Endothelial cell of umbilical vein (primary cell): Measurements from ENCODE around the gene CCR9. TPM values are rescaled to one million over a fixed set of nuclear protein-coding genes. Genes with fewer than 3 reads are reported as not detected.

Experiments used
- BruUV-seq: library from RNA; stranded (reverse); fragments of 400-500 nt; replicated peaks from 2 replicates; lab custom pipeline; 2021; lab: Mats Ljungman, UMichigan
- CTCF ChIA-PET: fragments of 300-600, 350-600 bp; sonication (Branson Sonifier 250); formaldehyde crosslinking; loops from one replicate; lab custom pipeline; 2021; ENCODE audit warnings: antibody characterized with exemption, inconsistent platforms; lab: Charles Lee
- POLR2A ChIA-PET: fragments of 300-600, 350-600 bp; sonication (Branson Sonifier 250); formaldehyde crosslinking; loops from one replicate; lab custom pipeline; 2021; ENCODE audit warnings: antibody characterized with exemption, inconsistent platforms; lab: Charles Lee
- DNase-seq: peaks from one replicate; pipeline ENCODE4 v3.0.0-alpha.2; 2011; ENCODE audit warnings: low read depth, low spot score
- FAIRE-seq: peaks from 2 replicates; lab custom pipeline; 2011; peaks lifted over from hg19 to GRCh38; lab: Jason Lieb, UNC
- H2AFZ ChIP-seq: 2 replicates; pipeline ENCODE4 v1.6.0; 2012; ENCODE audit warnings: low read depth, low read length, control low read depth, inconsistent platforms
- H3K27ac ChIP-seq: 2 replicates; pipeline ENCODE4 v1.5.1; 2011; ENCODE audit warnings: low read depth, mild to moderate bottlenecking, control low read depth, low read length, moderate library complexity; ENCODE audit not compliant: insufficient read depth
- H3K27me3 ChIP-seq, 2 experiments: 2 replicates each; pipeline versions ENCODE4 v1.6.0 to v1.6.1; 2011; ENCODE audit warnings: low read length in 2 of 2, mixed read lengths in 1 of 2; ENCODE audit not compliant: control insufficient read depth in 2 of 2, insufficient read depth in 2 of 2
- H3K36me3 ChIP-seq, 2 experiments: 2 replicates in 1 of 2; 3 replicates in 1 of 2; pipeline ENCODE4 v1.5.1; 2011; ENCODE audit warnings: low read length in 2 of 2, mild to moderate bottlenecking in 1 of 2, moderate library complexity in 1 of 2; ENCODE audit not compliant: control insufficient read depth in 2 of 2, insufficient read depth in 2 of 2; ENCODE audit errors: extremely low read depth in 1 of 2
- H3K4me1 ChIP-seq: 3 replicates; pipeline ENCODE4 v1.5.1; 2011; ENCODE audit warnings: mild to moderate bottlenecking, low read length; ENCODE audit not compliant: control insufficient read depth, insufficient read depth; ENCODE audit errors: extremely low read depth
- H3K4me2 ChIP-seq: 2 replicates; pipeline ENCODE4 v1.6.1; 2011; ENCODE audit warnings: low read length, control low read depth, mixed read lengths; ENCODE audit not compliant: insufficient read depth
- H3K4me3 ChIP-seq, 3 experiments: fragments of 200-600 bp in 1 of 3; sonication (generic), shearing (Covaris generic) in 1 of 3; replicated peaks in 1 of 3; 2 replicates each; pipeline ENCODE4 v1.5.1; 2011 to 2016; ENCODE audit warnings: control low read depth in 3 of 3, low read length in 3 of 3, mild to moderate bottlenecking in 2 of 3, inconsistent platforms in 1 of 3, low read depth in 1 of 3, moderate library complexity in 1 of 3; ENCODE audit not compliant: insufficient read depth in 1 of 3
- H3K79me2 ChIP-seq: 2 replicates; pipeline ENCODE4 v1.6.0; 2012; ENCODE audit warnings: low read length, inconsistent platforms; ENCODE audit not compliant: control insufficient read depth, insufficient read depth
- H3K9ac ChIP-seq: replicated peaks from 2 replicates; pipeline ENCODE3; 2011; ENCODE audit warnings: low read length, control low read depth; ENCODE audit not compliant: insufficient read depth; ENCODE audit errors: extremely low read depth
- H3K9me1 ChIP-seq: replicated peaks from 3 replicates; pipeline ENCODE4 v1.6.0; 2011; ENCODE audit warnings: mild to moderate bottlenecking, low read length; ENCODE audit not compliant: control insufficient read depth, insufficient read depth; ENCODE audit errors: extremely low read depth
- H3K9me3 ChIP-seq: replicated peaks from 2 replicates; pipeline ENCODE4 v1.5.1; 2012; ENCODE audit warnings: low read length, inconsistent platforms; ENCODE audit not compliant: control insufficient read depth, insufficient read depth
- H4K20me1 ChIP-seq: replicated peaks from 2 replicates; pipeline ENCODE3; 2011; ENCODE audit warnings: mild to moderate bottlenecking, low read length; ENCODE audit not compliant: control insufficient read depth, insufficient read depth; ENCODE audit errors: extremely low read depth
- FOS ChIP-seq: IDR thresholded peaks from 2 replicates; pipeline ENCODE4 v1.6.1; 2011; ENCODE audit warnings: mild to moderate bottlenecking, low read length, moderate library complexity, borderline replicate concordance; ENCODE audit not compliant: insufficient read depth
- GATA2 ChIP-seq: IDR thresholded peaks from 2 replicates; pipeline ENCODE4 v1.7.0; 2011; ENCODE audit warnings: low read depth, mild to moderate bottlenecking, moderate library complexity, mixed read lengths, low read length; ENCODE audit not compliant: insufficient read length, insufficient read depth
- JUN ChIP-seq: IDR thresholded peaks from 2 replicates; pipeline ENCODE4 v1.6.1; 2011; ENCODE audit warnings: borderline replicate concordance, low read depth; ENCODE audit not compliant: insufficient read length, insufficient read depth
- MYC ChIP-seq: IDR thresholded peaks from one replicate; pipeline ENCODE4 v1.6.1; 2011; ENCODE audit warnings: mild to moderate bottlenecking, low read depth, low read length
- POLR2A ChIP-seq: IDR thresholded peaks from 2 replicates; pipeline ENCODE4 v1.6.1; 2012; ENCODE audit warnings: low read depth, mild to moderate bottlenecking, control low read depth, low read length
- POLR2AphosphoS5 ChIP-seq: IDR thresholded peaks from 2 replicates; pipeline ENCODE4 v1.6.1; 2012; ENCODE audit warnings: low read depth, mild to moderate bottlenecking, control low read depth, low read length, moderate library complexity; ENCODE audit not compliant: insufficient read depth
- dilution Hi-C: fragments of 300-500 bp; cut with MboI; formaldehyde crosslinking; loops from one replicate; pipeline ENCODE4 v1.15.0; 2019; ENCODE audit warnings: low sequenced_read_pairs; ENCODE audit not compliant: extremely low pct_ligation_motif_present
- intact Hi-C: fragments of 100-400 bp; cut with micrococcal nuclease; formaldehyde crosslinking; loops from one replicate; pipeline ENCODE4 v1.10.0; 2022
- polyA plus RNA-seq, 4 experiments: library from polyadenylated mRNA; depleted of rRNA in 3 of 4; stranded (reverse) in 3 of 4; unstranded in 1 of 4; fragments of >200 nt; gene quantifications; 2 replicates each; pipeline versions ENCODE4 v1.2.1 to v1.2.3, GENCODE V29; 2011 to 2012; ENCODE audit warnings: missing spikeins in 1 of 4
- total RNA-seq: library from RNA; stranded (reverse); gene quantifications from 2 replicates; pipeline ENCODE4 v1.2.3, GENCODE V29; 2021
- TF ChIP-seq, protein P1 (sequence below), 2 donors: IDR thresholded peaks; 1 replicate in 1 of 2; 2 replicates in 1 of 2; pipeline ENCODE4 v1.5.1; 2011; ENCODE audit warnings: low read length in 2 of 2, mild to moderate bottlenecking in 2 of 2, moderate library complexity in 2 of 2, control low read depth in 1 of 2, inconsistent platforms in 1 of 2, low read depth in 1 of 2; ENCODE audit not compliant: insufficient read depth in 1 of 2; ENCODE audit errors: extremely low read depth in 1 of 2
- TF ChIP-seq, protein P2 (sequence below): IDR thresholded peaks from 2 replicates; pipeline ENCODE4 v1.6.1; 2011; ENCODE audit not compliant: insufficient read depth, insufficient read length

The CCR9 gene
- total and polyA plus RNA-seq, 2 donors (not counting 3 experiments of a cell fraction or from before 2014, with no cell fraction given), result not detected

DNA sequence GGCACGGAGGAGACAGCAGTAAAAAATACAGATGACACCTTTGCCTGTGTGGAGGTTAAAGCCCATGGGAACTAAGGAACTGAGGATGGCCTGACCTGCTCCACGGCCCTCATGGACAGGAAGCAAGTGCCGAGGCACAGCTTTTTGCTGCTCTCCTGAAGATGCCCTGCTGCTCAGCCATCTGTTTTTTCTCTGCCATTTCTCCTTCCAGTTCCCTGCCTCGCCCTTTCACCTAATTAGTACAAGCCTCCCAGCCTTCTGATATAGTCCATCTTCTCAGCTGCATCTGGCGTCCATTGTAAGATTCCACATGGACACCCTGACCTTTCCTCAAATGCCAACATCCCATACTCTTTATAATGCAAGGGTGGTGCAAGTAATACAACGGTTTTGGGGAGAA lies 45.2 kb downstream of the CCR9 start:
- dilution Hi-C loops, result no loop called here
- H3K36me3 ChIP-seq, result peaks cover 0 to 29% of the 10 kb centered on the region in 2 experiments
- H4K20me1 ChIP-seq, result no peaks in the 10 kb centered on the region
- FAIRE-seq, result no peak
- H3K27ac ChIP-seq, result no peak overlapping the region
- no peaks in the 10 kb centered on the region for H3K79me2 ChIP-seq
- intact Hi-C loops, result no loop called here
- no peaks in the 10 kb centered on the region for H3K9me1 ChIP-seq
- ChIA-PET POLR2A (no interaction called here), CTCF (interaction anchor here (1.1 to 4.8 kb wide), 4 partner anchors 8 to 169 kb away, joined by 3 to 52 read pairs (median 21); no protein-coding TSS in a partner anchor)
- no peaks in the 10 kb centered on the region for H3K4me1 ChIP-seq
- no peak overlapping the region for H3K4me2 ChIP-seq
- H2AFZ ChIP-seq, result no peak overlapping the region
- TF ChIP-seq FOS (no peak), GATA2 (no peak), MYC (no peak), POLR2AphosphoS5 (no peak), JUN (no peak), POLR2A (no peak)
- TF ChIP-seq, protein P1, sequence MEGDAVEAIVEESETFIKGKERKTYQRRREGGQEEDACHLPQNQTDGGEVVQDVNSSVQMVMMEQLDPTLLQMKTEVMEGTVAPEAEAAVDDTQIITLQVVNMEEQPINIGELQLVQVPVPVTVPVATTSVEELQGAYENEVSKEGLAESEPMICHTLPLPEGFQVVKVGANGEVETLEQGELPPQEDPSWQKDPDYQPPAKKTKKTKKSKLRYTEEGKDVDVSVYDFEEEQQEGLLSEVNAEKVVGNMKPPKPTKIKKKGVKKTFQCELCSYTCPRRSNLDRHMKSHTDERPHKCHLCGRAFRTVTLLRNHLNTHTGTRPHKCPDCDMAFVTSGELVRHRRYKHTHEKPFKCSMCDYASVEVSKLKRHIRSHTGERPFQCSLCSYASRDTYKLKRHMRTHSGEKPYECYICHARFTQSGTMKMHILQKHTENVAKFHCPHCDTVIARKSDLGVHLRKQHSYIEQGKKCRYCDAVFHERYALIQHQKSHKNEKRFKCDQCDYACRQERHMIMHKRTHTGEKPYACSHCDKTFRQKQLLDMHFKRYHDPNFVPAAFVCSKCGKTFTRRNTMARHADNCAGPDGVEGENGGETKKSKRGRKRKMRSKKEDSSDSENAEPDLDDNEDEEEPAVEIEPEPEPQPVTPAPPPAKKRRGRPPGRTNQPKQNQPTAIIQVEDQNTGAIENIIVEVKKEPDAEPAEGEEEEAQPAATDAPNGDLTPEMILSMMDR (IDR thresholded peaks at IDR 0.05; ENCODE audit: extremely low read depth in 1 of 2, insufficient read depth in 1 of 2, low read depth in 1 of 2, low read length in 2 of 2), result no peak
- TF ChIP-seq, protein P2, sequence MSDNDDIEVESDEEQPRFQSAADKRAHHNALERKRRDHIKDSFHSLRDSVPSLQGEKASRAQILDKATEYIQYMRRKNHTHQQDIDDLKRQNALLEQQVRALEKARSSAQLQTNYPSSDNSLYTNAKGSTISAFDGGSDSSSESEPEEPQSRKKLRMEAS, result no peak
- no peaks in the 10 kb centered on the region for H3K27me3 ChIP-seq
- no peak overlapping the region for H3K4me3 ChIP-seq
- BruUV-seq, result no TSS peak
- no peaks in the 10 kb centered on the region for H3K9me3 ChIP-seq
- no peak overlapping the region for H3K9ac ChIP-seq
- DNase-seq, result no peak
